Mammary epithelial cell (primary cell): ENCODE results near the gene CAMTA1.

Experiments used
- EZH2 ChIP-seq: IDR thresholded peaks from 2 replicates; pipeline ENCODE4 v1.6.1; 2012; ENCODE audit warnings: low read length, inconsistent platforms, borderline replicate concordance
- TF ChIP-seq, protein P1 (sequence below), 2 donors: IDR thresholded peaks in 1 of 2; conservative IDR thresholded peaks in 1 of 2; 2 replicates each; pipeline ENCODE4 v1.5.1; 2011 to 2012; ENCODE audit warnings: inconsistent platforms in 2 of 2, low read length in 2 of 2, mild to moderate bottlenecking in 2 of 2, control low read depth in 1 of 2, low read depth in 1 of 2; ENCODE audit not compliant: insufficient read depth in 1 of 2; ENCODE audit errors: extremely low read depth in 1 of 2

DNA sequence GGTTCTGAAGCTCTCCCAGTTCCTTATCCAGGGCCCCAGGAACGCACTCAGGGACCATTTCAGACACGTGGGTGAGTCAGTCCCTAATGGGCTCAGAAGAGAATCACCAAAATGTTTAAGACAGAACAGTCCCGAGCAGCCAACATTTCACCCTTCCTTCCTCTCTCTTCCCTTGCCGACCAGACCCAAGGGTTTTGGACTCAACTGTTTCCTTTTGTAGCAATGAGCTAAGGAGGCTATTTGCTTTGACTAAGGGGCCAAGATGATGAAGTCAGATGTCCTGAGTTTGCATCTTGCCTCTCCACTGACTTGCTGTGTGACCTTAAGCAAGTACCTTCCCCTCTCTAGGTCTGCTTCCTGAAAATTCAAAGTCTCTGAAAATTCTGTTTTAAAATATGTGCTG is 513.5 kb downstream of the CAMTA1 start:
- TF ChIP-seq EZH2: no peak
- TF ChIP-seq, protein P1, sequence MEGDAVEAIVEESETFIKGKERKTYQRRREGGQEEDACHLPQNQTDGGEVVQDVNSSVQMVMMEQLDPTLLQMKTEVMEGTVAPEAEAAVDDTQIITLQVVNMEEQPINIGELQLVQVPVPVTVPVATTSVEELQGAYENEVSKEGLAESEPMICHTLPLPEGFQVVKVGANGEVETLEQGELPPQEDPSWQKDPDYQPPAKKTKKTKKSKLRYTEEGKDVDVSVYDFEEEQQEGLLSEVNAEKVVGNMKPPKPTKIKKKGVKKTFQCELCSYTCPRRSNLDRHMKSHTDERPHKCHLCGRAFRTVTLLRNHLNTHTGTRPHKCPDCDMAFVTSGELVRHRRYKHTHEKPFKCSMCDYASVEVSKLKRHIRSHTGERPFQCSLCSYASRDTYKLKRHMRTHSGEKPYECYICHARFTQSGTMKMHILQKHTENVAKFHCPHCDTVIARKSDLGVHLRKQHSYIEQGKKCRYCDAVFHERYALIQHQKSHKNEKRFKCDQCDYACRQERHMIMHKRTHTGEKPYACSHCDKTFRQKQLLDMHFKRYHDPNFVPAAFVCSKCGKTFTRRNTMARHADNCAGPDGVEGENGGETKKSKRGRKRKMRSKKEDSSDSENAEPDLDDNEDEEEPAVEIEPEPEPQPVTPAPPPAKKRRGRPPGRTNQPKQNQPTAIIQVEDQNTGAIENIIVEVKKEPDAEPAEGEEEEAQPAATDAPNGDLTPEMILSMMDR (conservative IDR thresholded peaks at IDR 0.05 in 1 of 2, IDR thresholded peaks at IDR 0.05 in 1 of 2; ENCODE audit: extremely low read depth in 1 of 2, insufficient read depth in 1 of 2, low read depth in 1 of 2, low read length in 2 of 2): no peak
